HEK293 (cell line): ENCODE measurements around the gene CR1.

Experiments used
- AEBP2 ChIP-seq: fragments of 450-650 bp; formaldehyde crosslinking; IDR thresholded peaks from 2 replicates; pipeline ENCODE4 v1.5.1; 2016; ENCODE audit warnings: missing biosample characterization, missing genetic modification characterization, borderline replicate concordance
- HOXA7 ChIP-seq: sonication (generic); formaldehyde crosslinking; IDR thresholded peaks from 2 replicates; pipeline ENCODE4 v1.8.1; 2022; ENCODE audit warnings: missing genetic modification reagents, borderline replicate concordance
- INSM2 ChIP-seq: fragments of 450-650 bp; formaldehyde crosslinking; IDR thresholded peaks from 2 replicates; pipeline ENCODE4 v1.5.1; 2016; ENCODE audit warnings: missing biosample characterization, missing genetic modification characterization
- KLF16 ChIP-seq: fragments of 450-650 bp; formaldehyde crosslinking; IDR thresholded peaks from 2 replicates; pipeline ENCODE4 v1.5.1; 2017; ENCODE audit warnings: missing biosample characterization, missing genetic modification characterization
- MEIS1 ChIP-seq: sonication (generic); formaldehyde crosslinking; IDR thresholded peaks from 2 replicates; pipeline ENCODE4 v1.8.1; 2022; ENCODE audit warnings: missing genetic modification reagents, mild to moderate bottlenecking, borderline replicate concordance
- PATZ1 ChIP-seq: fragments of 450-650 bp; formaldehyde crosslinking; IDR thresholded peaks from 2 replicates; pipeline ENCODE4 v1.5.1; 2016; ENCODE audit warnings: missing biosample characterization, missing genetic modification characterization
- PRDM4 ChIP-seq: fragments of 450-650 bp; formaldehyde crosslinking; IDR thresholded peaks from 2 replicates; pipeline ENCODE4 v1.5.1; 2017; ENCODE audit warnings: missing biosample characterization, missing genetic modification characterization
- RBAK ChIP-seq: fragments of 450-650 bp; formaldehyde crosslinking; IDR thresholded peaks from 2 replicates; pipeline ENCODE4 v1.5.1; 2016; ENCODE audit warnings: missing biosample characterization, missing genetic modification characterization
- SCRT2 ChIP-seq: fragments of 450-650 bp; formaldehyde crosslinking; IDR thresholded peaks from 2 replicates; pipeline ENCODE4 v1.5.1; 2016; ENCODE audit warnings: missing biosample characterization, missing genetic modification characterization
- TCF7L2 ChIP-seq: IDR thresholded peaks from 2 replicates; pipeline ENCODE4 v1.6.1; 2011; ENCODE audit warnings: low read depth, mild to moderate bottlenecking, inconsistent platforms, low read length, moderate library complexity, borderline replicate concordance
- ZBTB17 ChIP-seq: fragments of 450-650 bp; formaldehyde crosslinking; IDR thresholded peaks from 2 replicates; pipeline ENCODE4 v1.5.1; 2016; ENCODE audit warnings: missing biosample characterization, missing genetic modification characterization
- ZBTB49 ChIP-seq: fragments of 450-650 bp; formaldehyde crosslinking; IDR thresholded peaks from 2 replicates; pipeline ENCODE4 v1.5.1; 2016; ENCODE audit warnings: missing biosample characterization, missing genetic modification characterization, low read depth
- ZEB2 ChIP-seq: fragments of 450-650 bp; formaldehyde crosslinking; IDR thresholded peaks from 2 replicates; pipeline ENCODE4 v1.5.1; 2016; ENCODE audit warnings: missing biosample characterization, missing genetic modification characterization
- ZFP37 ChIP-seq: fragments of 450-650 bp; formaldehyde crosslinking; IDR thresholded peaks from 2 replicates; pipeline ENCODE4 v1.5.1; 2016; ENCODE audit warnings: missing biosample characterization, missing genetic modification characterization
- ZNF138 ChIP-seq: fragments of 450-650 bp; formaldehyde crosslinking; IDR thresholded peaks from 2 replicates; pipeline ENCODE4 v1.5.1; 2016; ENCODE audit warnings: missing biosample characterization, missing genetic modification characterization, borderline replicate concordance
- ZNF169 ChIP-seq: fragments of 450-650 bp; formaldehyde crosslinking; IDR thresholded peaks from 2 replicates; pipeline ENCODE4 v1.5.1; 2016; ENCODE audit warnings: missing biosample characterization, missing genetic modification characterization
- ZNF24 ChIP-seq: fragments of 450-650 bp; formaldehyde crosslinking; IDR thresholded peaks from 2 replicates; pipeline ENCODE4 v1.5.1; 2016; ENCODE audit warnings: missing biosample characterization, missing genetic modification characterization
- ZNF248 ChIP-seq: fragments of 450-650 bp; formaldehyde crosslinking; IDR thresholded peaks from 2 replicates; pipeline ENCODE4 v1.5.1; 2017; ENCODE audit warnings: missing biosample characterization, missing genetic modification characterization
- ZNF354C ChIP-seq: fragments of 450-650 bp; formaldehyde crosslinking; IDR thresholded peaks from 2 replicates; pipeline ENCODE4 v1.5.1; 2016; ENCODE audit warnings: missing biosample characterization, missing genetic modification characterization, low read depth, borderline replicate concordance
- ZNF48 ChIP-seq: fragments of 450-650 bp; formaldehyde crosslinking; IDR thresholded peaks from 2 replicates; pipeline ENCODE4 v1.5.1; 2016; ENCODE audit warnings: missing biosample characterization, missing genetic modification characterization
- ZNF501 ChIP-seq: fragments of 450-650 bp; formaldehyde crosslinking; IDR thresholded peaks from 2 replicates; pipeline ENCODE4 v1.5.1; 2016; ENCODE audit warnings: missing biosample characterization, missing genetic modification characterization
- ZNF610 ChIP-seq: fragments of 450-650 bp; formaldehyde crosslinking; IDR thresholded peaks from 2 replicates; pipeline ENCODE4 v1.5.1; 2016; ENCODE audit warnings: missing biosample characterization, missing genetic modification characterization, borderline replicate concordance
- ZNF626 ChIP-seq: fragments of 450-650 bp; sonication (Bioruptor Pico); formaldehyde crosslinking; IDR thresholded peaks from 2 replicates; pipeline ENCODE4 v1.5.1; 2018; ENCODE audit warnings: missing biosample characterization, missing genetic modification characterization, inconsistent platforms
- ZNF645 ChIP-seq: fragments of 450-650 bp; formaldehyde crosslinking; IDR thresholded peaks from 2 replicates; pipeline ENCODE4; 2016; ENCODE audit warnings: missing biosample characterization, missing genetic modification characterization
- ZSCAN16 ChIP-seq: fragments of 450-650 bp; formaldehyde crosslinking; IDR thresholded peaks from 2 replicates; pipeline ENCODE4 v1.5.1; 2016; ENCODE audit warnings: missing biosample characterization, missing genetic modification characterization
- ZSCAN18 ChIP-seq: fragments of 450-650 bp; formaldehyde crosslinking; IDR thresholded peaks from 2 replicates; pipeline ENCODE4 v1.5.1; 2016; ENCODE audit warnings: missing biosample characterization, missing genetic modification characterization

The CR1 gene

GRCh38 chr1:207454046-207454964, 41.7 kb upstream of the CR1 start, which contains the start of gene CR2 (continued):
- TF ChIP-seq AEBP2 (tag by site-specific recombination) = no peak
- TF ChIP-seq ZNF138 = no peak
- no peak for TF ChIP-seq ZBTB49 (tag by site-specific recombination)
- no peak for TF ChIP-seq ZSCAN18
- no peak; the same call in 1 of the 2 replicates for TF ChIP-seq INSM2
- TF ChIP-seq MEIS1 (CRISPR knock-in tag) = no peak
- TF ChIP-seq ZNF645 (tag by site-specific recombination) = no peak
- TF ChIP-seq ZFP37 = no peak; the same call in none of the 2 replicates
- no peak for TF ChIP-seq ZNF354C (tag by site-specific recombination)
- TF ChIP-seq ZNF169 (tag by site-specific recombination) = no peak
- no peak for TF ChIP-seq ZNF610 (tag by site-specific recombination)
- TF ChIP-seq ZSCAN16 (tag by site-specific recombination) = no peak
- TF ChIP-seq SCRT2 = no peak
- no peak for TF ChIP-seq HOXA7 (CRISPR knock-in tag)
- peak; percentile 85 for TF ChIP-seq ZEB2 (tag by site-specific recombination)
- 0 out of 2 replicates have a peak, but pooled peaks have one; percentile 29 for TF ChIP-seq KLF16 (tag by site-specific recombination)
- no peak for TF ChIP-seq ZNF48 (tag by site-specific recombination)
- no peak for TF ChIP-seq TCF7L2
- 0 out of 2 replicates have a peak, but pooled peaks have one; percentile 51 for TF ChIP-seq ZNF24 (tag by site-specific recombination)
- peak; percentile 94 for TF ChIP-seq PATZ1 (tag by site-specific recombination)
- no peak; the same call in 1 of the 2 replicates for TF ChIP-seq PRDM4
- peak; percentile 77 for TF ChIP-seq ZNF501 (tag by site-specific recombination)
- no peak for TF ChIP-seq ZNF626 (tag by site-specific recombination)
- TF ChIP-seq ZBTB17 (tag by site-specific recombination) = peak; percentile 71
- no peak for TF ChIP-seq RBAK (tag by site-specific recombination)
- no peak for TF ChIP-seq ZNF248 (tag by site-specific recombination)
